Neural crest cell (in vitro differentiated cells): ENCODE measurements around the gene UFM1. TPM values are rescaled to one million over a fixed set of nuclear protein-coding genes. Genes with fewer than 3 reads are reported as not detected.

ENCODE experiments used
- DNase-seq: peaks from one replicate; pipeline ENCODE4 v3.0.0; 2021; ENCODE audit warnings: low read depth, mixed read lengths, low spot score
- H3K27ac Mint-ChIP-seq: one replicate; pipeline ENCODE4 v1.8.0; 2021; ENCODE audit warnings: mild to moderate bottlenecking, mixed read lengths; ENCODE audit not compliant: unreplicated experiment
- H3K27me3 Mint-ChIP-seq: 2 replicates; pipeline ENCODE4 v1.8.0; 2021; ENCODE audit warnings: low read depth, mild to moderate bottlenecking, mixed read lengths
- H3K36me3 Mint-ChIP-seq: 2 replicates; pipeline ENCODE4 v1.8.0; 2021; ENCODE audit warnings: low read depth, mild to moderate bottlenecking, mixed read lengths
- H3K4me1 Mint-ChIP-seq: 2 replicates; pipeline ENCODE4 v1.8.0; 2021; ENCODE audit warnings: mixed read lengths
- H3K4me3 Mint-ChIP-seq: one replicate; pipeline ENCODE4 v1.8.0; 2021; ENCODE audit warnings: mild to moderate bottlenecking, mixed read lengths
- H3K9me3 Mint-ChIP-seq: 2 replicates; pipeline ENCODE4 v1.8.0; 2021; ENCODE audit warnings: mixed read lengths
- total RNA-seq: library from RNA; stranded (reverse); gene quantifications from 2 replicates; pipeline ENCODE4 v1.2.1, GENCODE V29; 2021
- TF ChIP-seq, protein P1 (sequence below): fragments of 200-600 bp; sonication (generic); conservative IDR thresholded peaks from 2 replicates; pipeline ENCODE4 v1.5.0; 2021; ENCODE audit warnings: antibody characterized with exemption, mild to moderate bottlenecking

Gene UFM1
- total RNA-seq, 1 donor from 2014 or later = 35.7 TPM

DNA sequence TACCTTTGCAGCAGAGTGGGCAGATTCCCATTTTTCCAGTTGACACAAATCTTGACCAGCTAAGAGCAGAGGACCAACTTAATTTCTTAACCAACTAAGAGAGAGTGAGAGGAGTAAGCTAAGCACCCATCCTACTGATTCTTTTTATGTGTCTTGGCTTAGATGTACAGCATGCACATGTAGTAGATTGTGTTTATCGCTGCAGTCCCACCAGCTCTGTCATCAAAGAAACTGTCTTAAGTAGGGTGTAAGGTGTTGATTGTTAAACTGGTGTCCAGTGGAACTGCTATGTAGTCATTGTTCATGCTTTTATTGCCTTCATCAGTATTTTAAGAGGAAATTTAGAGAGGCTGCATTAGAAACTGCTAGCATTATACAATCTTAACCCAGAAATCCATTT lies 9.0 kb upstream of the UFM1 start:
- TF ChIP-seq, protein P1, sequence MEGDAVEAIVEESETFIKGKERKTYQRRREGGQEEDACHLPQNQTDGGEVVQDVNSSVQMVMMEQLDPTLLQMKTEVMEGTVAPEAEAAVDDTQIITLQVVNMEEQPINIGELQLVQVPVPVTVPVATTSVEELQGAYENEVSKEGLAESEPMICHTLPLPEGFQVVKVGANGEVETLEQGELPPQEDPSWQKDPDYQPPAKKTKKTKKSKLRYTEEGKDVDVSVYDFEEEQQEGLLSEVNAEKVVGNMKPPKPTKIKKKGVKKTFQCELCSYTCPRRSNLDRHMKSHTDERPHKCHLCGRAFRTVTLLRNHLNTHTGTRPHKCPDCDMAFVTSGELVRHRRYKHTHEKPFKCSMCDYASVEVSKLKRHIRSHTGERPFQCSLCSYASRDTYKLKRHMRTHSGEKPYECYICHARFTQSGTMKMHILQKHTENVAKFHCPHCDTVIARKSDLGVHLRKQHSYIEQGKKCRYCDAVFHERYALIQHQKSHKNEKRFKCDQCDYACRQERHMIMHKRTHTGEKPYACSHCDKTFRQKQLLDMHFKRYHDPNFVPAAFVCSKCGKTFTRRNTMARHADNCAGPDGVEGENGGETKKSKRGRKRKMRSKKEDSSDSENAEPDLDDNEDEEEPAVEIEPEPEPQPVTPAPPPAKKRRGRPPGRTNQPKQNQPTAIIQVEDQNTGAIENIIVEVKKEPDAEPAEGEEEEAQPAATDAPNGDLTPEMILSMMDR = no peak
- H3K9me3 Mint-ChIP-seq = no peaks in the 10 kb centered on the region
- no peak for DNase-seq

DNA sequence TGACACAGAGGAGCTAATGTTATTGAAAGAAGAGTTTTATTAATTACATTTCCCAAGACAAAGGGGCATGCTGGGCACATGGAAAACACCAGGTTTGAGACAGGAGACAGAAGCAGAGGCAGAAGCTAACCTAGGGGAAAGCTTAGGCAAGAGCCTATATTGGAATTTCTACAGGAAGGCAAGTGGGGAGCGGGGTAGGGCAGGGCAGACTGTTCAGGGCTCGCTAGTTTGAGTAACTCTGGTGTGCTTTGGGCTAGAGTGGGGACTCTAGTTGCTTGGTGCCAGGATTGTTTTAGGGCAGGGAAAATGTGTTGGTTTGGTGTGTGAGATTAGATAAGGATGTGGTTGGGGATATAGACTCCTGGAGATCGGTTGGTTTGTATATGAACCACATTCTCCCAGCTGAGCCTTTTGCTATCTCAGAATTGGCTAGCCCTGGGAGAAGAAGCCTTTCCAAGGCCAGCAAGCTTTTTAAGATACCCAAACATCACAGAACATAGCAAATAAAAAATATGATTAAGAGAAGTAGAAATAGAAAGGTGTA lies 8.4 kb upstream of the UFM1 start:
- no peaks in the 10 kb centered on the region for H3K36me3 Mint-ChIP-seq
- no peaks in the 10 kb centered on the region for H3K27me3 Mint-ChIP-seq
- no peak overlapping the region for H3K4me3 Mint-ChIP-seq
- no peak for DNase-seq
- H3K9me3 Mint-ChIP-seq = no peaks in the 10 kb centered on the region
- no peaks in the 10 kb centered on the region for H3K4me1 Mint-ChIP-seq
- TF ChIP-seq, protein P1 = no peak
- no peak overlapping the region for H3K27ac Mint-ChIP-seq

More for the DNA sequence above, 9.0 kb upstream of the UFM1 start:
- H3K4me1 Mint-ChIP-seq = no peaks in the 10 kb centered on the region
- no peak overlapping the region for H3K27ac Mint-ChIP-seq
- no peak overlapping the region for H3K4me3 Mint-ChIP-seq
- no peaks in the 10 kb centered on the region for H3K36me3 Mint-ChIP-seq
- H3K27me3 Mint-ChIP-seq = no peaks in the 10 kb centered on the region

DNA sequence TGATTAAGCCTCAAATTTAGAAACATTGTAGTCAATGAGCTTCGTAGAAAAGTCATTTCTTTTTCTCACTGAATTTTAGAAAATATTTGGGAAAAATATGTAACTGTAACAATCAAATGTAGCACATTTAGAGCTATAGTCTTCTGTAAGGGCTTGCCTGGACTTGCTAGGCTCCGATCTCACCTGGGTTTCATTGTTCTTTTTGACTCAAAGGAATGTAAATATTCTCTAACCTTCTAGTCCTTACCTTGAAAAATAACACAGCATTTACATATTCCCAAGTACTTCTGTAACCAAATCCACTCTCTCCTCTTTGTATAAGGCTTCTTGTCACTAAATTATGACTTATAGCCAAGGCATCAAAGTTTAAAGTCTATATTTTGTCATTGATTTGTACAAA lies 2.9 kb upstream of the UFM1 start:
- H3K4me3 Mint-ChIP-seq = no peak overlapping the region
- no peak overlapping the region for H3K27ac Mint-ChIP-seq
- no peaks in the 10 kb centered on the region for H3K36me3 Mint-ChIP-seq
- TF ChIP-seq, protein P1 = no peak
- H3K4me1 Mint-ChIP-seq = peaks cover 24% of the 10 kb centered on the region
- H3K9me3 Mint-ChIP-seq = no peaks in the 10 kb centered on the region
- H3K27me3 Mint-ChIP-seq = no peaks in the 10 kb centered on the region
- DNase-seq = no peak

DNA sequence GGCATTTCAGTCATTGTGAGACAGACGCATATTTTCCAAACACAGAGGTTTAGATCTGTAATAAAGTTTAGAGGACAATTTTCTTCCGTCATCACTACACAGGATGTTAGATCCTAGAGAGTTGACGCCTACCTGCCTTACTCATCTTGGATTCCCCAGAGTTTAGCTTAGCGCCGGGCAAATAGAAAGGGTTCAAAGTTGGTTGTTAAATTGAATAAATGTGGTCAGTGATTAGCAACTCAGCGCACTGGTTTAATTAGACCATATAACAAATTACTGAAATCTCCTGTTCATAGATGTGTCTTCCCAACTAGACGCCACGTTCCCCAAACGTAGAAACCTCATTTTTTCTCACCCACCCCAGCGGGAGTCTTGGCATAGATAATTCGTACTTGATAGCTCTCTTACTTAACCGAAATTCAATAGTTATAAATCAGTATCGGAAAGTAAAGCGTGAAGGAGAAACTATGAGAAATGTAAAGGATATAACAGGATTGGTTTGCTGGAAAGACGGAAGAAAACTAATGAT lies 726 bp upstream of the UFM1 start:
- no peak for DNase-seq

DNA sequence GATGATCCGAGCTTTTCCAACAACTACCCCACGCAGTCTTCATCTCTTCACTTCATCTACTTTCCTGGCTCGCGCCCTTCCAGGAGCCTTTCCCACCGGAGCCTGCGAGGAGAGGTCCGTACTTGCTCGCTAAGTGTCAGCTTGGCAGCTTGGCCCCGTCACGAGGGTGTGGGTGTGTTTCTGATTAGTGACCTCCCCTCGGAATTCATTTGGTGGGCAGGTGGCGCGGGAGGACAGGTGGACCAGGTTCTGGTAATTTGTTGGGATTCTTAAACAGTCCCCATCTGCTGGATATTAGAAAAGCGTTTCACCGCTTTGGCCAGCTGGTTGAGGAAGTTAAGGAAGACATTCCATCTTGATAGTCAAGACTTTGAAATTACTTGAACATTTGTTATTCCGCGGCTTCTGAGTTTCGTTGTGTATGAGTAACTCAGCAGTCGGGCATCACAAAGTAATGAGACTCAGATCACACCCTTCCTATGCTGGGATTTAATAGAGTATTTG lies 515 bp downstream of the UFM1 start:
- no peaks in the 10 kb centered on the region for H3K9me3 Mint-ChIP-seq
- peaks cover 24% of the 10 kb centered on the region for H3K4me1 Mint-ChIP-seq
- H3K4me3 Mint-ChIP-seq = peak overlapping the region; percentile 97
- TF ChIP-seq, protein P1 = no peak
- H3K27me3 Mint-ChIP-seq = no peaks in the 10 kb centered on the region
- peaks cover 2% of the 10 kb centered on the region for H3K36me3 Mint-ChIP-seq
- H3K27ac Mint-ChIP-seq = peak overlapping the region; percentile 97
- no peak for DNase-seq

More for the DNA sequence above, 726 bp upstream of the UFM1 start:
- no peaks in the 10 kb centered on the region for H3K27me3 Mint-ChIP-seq
- H3K27ac Mint-ChIP-seq = no peak overlapping the region
- H3K4me3 Mint-ChIP-seq = peak overlapping the region; percentile 97
- no peaks in the 10 kb centered on the region for H3K36me3 Mint-ChIP-seq
- TF ChIP-seq, protein P1 = no peak
- H3K9me3 Mint-ChIP-seq = no peaks in the 10 kb centered on the region
- H3K4me1 Mint-ChIP-seq = peaks cover 24% of the 10 kb centered on the region
